ENCODE results near the gene KHNYN.

Gene KHNYN

DNA sequence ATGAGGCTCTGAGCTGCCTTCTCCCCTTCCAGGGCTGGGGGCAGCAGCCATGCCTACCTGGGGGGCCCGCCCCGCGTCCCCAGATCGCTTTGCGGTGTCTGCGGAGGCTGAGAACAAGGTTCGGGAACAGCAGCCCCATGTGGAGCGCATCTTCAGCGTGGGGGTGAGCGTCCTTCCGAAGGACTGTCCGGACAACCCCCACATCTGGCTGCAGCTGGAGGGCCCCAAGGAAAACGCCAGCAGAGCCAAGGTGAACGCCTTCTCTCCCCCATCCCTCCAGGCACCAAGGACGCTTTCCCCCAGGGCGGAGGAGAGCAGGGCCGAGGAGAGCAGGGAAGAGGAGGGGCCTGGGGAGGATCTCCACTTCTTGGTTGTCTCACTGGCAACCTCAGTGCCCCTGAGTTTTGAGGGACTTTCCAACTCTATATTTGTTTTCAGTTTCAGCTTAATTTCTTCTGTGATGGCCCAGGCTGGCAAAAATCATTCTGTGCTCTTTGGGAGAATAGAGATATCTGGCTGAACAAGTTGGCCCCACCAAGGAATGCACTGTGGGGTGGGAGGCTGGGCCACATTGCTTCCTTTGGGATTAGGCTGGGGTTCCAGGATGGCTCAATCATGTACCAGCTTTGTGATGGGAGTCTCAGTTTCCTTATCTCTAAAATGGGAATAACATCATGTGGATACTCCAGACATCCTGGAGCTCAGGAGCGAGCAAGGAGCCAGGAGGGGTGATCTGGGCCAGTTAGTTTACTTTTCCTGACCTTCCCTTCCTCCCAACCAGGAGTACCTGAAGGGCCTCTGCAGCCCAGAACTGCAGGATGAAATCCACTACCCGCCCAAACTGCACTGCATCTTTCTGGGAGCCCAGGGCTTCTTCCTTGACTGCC, 1.2 kb downstream of the KHNYN start:
- peak overlapping the region; percentile 89 to 97 (median 93) for H3K9ac ChIP-seq (ENCODE audit: low read length in 5 of 5)
- H3K36me3 ChIP-seq (ENCODE audit: control insufficient read depth in 5 of 5, insufficient read depth in 5 of 5, low read length in 5 of 5), result peaks cover 13 to 34% (median 27%) of the 10 kb centered on the region in 5 donors
- peaks cover 10 to 53% (median 46%) of the 10 kb centered on the region in 5 donors for H3K4me1 ChIP-seq (ENCODE audit: control insufficient read depth in 5 of 5, insufficient read depth in 5 of 5, low read length in 5 of 5)
- H3K4me3 ChIP-seq (ENCODE audit: low read depth in 1 of 5, low read length in 5 of 5), result peak overlapping the region; percentile 80 to 92 (median 89)
- peak overlapping the region; percentile 99 for H3K27ac ChIP-seq (ENCODE audit: low read depth, low read length)
- no peaks in the 10 kb centered on the region for H3K9me3 ChIP-seq (ENCODE audit: control insufficient read depth in 5 of 5, low read length in 5 of 5)
- no peaks in the 10 kb centered on the region for H3K27me3 ChIP-seq (ENCODE audit: control insufficient read depth in 5 of 5, insufficient read depth in 4 of 5, low read length in 5 of 5)

DNA sequence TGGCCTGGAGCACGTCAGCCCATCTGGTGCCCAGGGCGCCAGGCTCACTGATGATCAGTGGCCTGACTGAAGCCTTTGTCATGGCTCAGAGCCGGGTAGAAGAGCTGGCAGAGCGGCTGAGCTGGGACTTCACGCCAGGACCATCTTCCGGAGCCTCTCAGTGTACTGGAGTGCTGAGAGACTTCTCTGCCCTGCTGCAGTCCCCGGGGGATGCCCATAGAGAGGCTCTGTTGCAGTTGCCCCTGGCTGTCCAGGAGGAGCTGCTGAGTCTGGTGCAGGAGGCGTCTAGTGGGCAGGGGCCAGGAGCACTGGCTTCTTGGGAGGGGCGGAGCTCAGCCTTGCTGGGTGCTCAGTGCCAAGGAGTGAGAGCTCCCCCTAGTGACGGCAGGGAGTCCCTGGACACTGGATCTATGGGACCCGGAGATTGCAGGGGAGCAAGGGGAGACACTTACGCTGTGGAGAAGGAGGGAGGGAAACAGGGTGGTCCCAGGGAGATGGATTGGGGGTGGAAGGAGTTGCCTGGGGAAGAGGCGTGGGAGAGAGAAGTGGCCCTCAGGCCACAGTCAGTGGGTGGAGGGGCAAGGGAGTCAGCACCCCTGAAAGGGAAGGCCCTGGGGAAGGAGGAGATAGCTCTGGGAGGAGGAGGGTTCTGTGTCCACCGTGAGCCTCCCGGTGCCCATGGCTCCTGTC, 2.0 kb downstream of the KHNYN start:
- Histone ChIP-seq H3K27ac (ENCODE audit: low read depth, low read length) (peak overlapping the region; percentile 99), H3K4me3 (ENCODE audit: low read depth in 1 of 5, low read length in 5 of 5) (peak overlapping the region; percentile 80 to 92 (median 89)), H3K27me3 (ENCODE audit: control insufficient read depth in 5 of 5, insufficient read depth in 4 of 5, low read length in 5 of 5) (no peaks in the 10 kb centered on the region), H3K36me3 (ENCODE audit: control insufficient read depth in 5 of 5, insufficient read depth in 5 of 5, low read length in 5 of 5) (peaks cover 13 to 38% (median 30%) of the 10 kb centered on the region in 5 donors), H3K9me3 (ENCODE audit: control insufficient read depth in 5 of 5, low read length in 5 of 5) (no peaks in the 10 kb centered on the region), H3K4me1 (ENCODE audit: control insufficient read depth in 5 of 5, insufficient read depth in 5 of 5, low read length in 5 of 5) (peaks cover 11 to 61% (median 54%) of the 10 kb centered on the region in 5 donors), H3K9ac (ENCODE audit: low read length in 5 of 5) (peak overlapping the region in 4 of 5 donors; percentile 89 to 97 (median 94))

GRCh38 chr14:24432259-24433131, 2.7 kb downstream of the KHNYN start:
- Histone ChIP-seq H3K36me3 (ENCODE audit: control insufficient read depth in 5 of 5, insufficient read depth in 5 of 5, low read length in 5 of 5) (peaks cover 13 to 46% (median 37%) of the 10 kb centered on the region in 5 donors), H3K9me3 (ENCODE audit: control insufficient read depth in 5 of 5, low read length in 5 of 5) (no peaks in the 10 kb centered on the region), H3K27me3 (ENCODE audit: control insufficient read depth in 5 of 5, insufficient read depth in 4 of 5, low read length in 5 of 5) (no peaks in the 10 kb centered on the region), H3K27ac (ENCODE audit: low read depth, low read length) (peak overlapping the region; percentile 99), H3K4me3 (ENCODE audit: low read depth in 1 of 5, low read length in 5 of 5) (peak overlapping the region in 3 of 5 donors; percentile 14 to 91 (median 80)), H3K9ac (ENCODE audit: low read length in 5 of 5) (peak overlapping the region in 4 of 5 donors; percentile 7 to 77 (median 35)), H3K4me1 (ENCODE audit: control insufficient read depth in 5 of 5, insufficient read depth in 5 of 5, low read length in 5 of 5) (peaks cover 13 to 69% (median 62%) of the 10 kb centered on the region in 5 donors)

- no peaks in the 10 kb centered on the region for H3K9me3 ChIP-seq (ENCODE audit: control insufficient read depth in 5 of 5, low read length in 5 of 5)
- H3K27me3 ChIP-seq (ENCODE audit: control insufficient read depth in 5 of 5, insufficient read depth in 4 of 5, low read length in 5 of 5), result no peaks in the 10 kb centered on the region
- no peak overlapping the region for H3K9ac ChIP-seq (ENCODE audit: low read length in 5 of 5)
- peaks cover 15 to 79% (median 60%) of the 10 kb centered on the region in 5 donors for H3K4me1 ChIP-seq (ENCODE audit: control insufficient read depth in 5 of 5, insufficient read depth in 5 of 5, low read length in 5 of 5)
- H3K4me3 ChIP-seq (ENCODE audit: low read depth in 1 of 5, low read length in 5 of 5), result no peak overlapping the region
- H3K27ac ChIP-seq (ENCODE audit: low read depth, low read length), result peak overlapping the region; percentile 99
- peaks cover 21 to 61% (median 52%) of the 10 kb centered on the region in 5 donors for H3K36me3 ChIP-seq (ENCODE audit: control insufficient read depth in 5 of 5, insufficient read depth in 5 of 5, low read length in 5 of 5)
Observed at GRCh38 chr14:24434036-24434435, 4.3 kb downstream of the KHNYN start.

- H3K9ac ChIP-seq (ENCODE audit: low read length in 5 of 5), result peak overlapping the region in 2 of 5 donors; percentile 0 to 36
- H3K4me1 ChIP-seq (ENCODE audit: control insufficient read depth in 5 of 5, insufficient read depth in 5 of 5, low read length in 5 of 5), result peaks cover 15 to 77% (median 55%) of the 10 kb centered on the region in 5 donors
- H3K27ac ChIP-seq (ENCODE audit: low read depth, low read length), result peak overlapping the region; percentile 99
- peaks cover 21 to 68% (median 58%) of the 10 kb centered on the region in 5 donors for H3K36me3 ChIP-seq (ENCODE audit: control insufficient read depth in 5 of 5, insufficient read depth in 5 of 5, low read length in 5 of 5)
- H3K9me3 ChIP-seq (ENCODE audit: control insufficient read depth in 5 of 5, low read length in 5 of 5), result no peaks in the 10 kb centered on the region
- no peaks in the 10 kb centered on the region for H3K27me3 ChIP-seq (ENCODE audit: control insufficient read depth in 5 of 5, insufficient read depth in 4 of 5, low read length in 5 of 5)
- no peak overlapping the region for H3K4me3 ChIP-seq (ENCODE audit: low read depth in 1 of 5, low read length in 5 of 5)
Observed at GRCh38 chr14:24434676-24435075, 4.9 kb downstream of the KHNYN start.

DNA sequence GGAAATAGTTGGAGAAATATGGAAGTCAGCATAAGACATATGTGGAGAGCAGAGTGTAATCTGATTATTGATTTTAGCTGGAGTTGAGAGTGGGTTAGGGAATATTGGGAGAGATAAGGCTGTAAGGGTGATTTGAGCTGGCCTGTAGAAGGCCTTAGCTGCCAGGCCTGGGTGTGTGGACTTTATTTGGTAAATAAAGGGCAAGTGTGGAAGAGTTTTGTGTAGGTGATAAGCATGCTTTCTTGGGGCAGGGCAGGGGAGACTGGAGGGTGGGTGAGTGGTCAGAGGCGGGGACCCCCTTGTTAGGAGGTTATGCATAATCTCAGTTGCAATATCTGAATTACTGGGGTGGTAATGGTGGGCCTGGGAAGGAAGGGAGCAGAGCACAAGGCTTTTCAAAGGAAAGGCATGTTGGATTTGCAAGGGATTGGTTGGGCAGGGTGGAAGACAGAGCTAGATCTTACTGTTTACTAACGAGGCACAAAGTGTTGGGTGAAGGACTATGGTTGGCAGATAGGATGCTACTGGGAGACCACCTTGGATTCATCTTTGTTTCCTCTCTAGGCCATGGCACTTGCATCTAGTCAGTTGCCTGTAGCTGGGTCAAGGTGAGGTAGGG, 5.5 kb downstream of the KHNYN start:
- Histone ChIP-seq H3K36me3 (ENCODE audit: control insufficient read depth in 5 of 5, insufficient read depth in 5 of 5, low read length in 5 of 5) (peaks cover 21 to 74% (median 64%) of the 10 kb centered on the region in 5 donors), H3K4me3 (ENCODE audit: low read depth in 1 of 5, low read length in 5 of 5) (no peak overlapping the region), H3K27ac (ENCODE audit: low read depth, low read length) (peak overlapping the region; percentile 99), H3K9ac (ENCODE audit: low read length in 5 of 5) (peak overlapping the region in 2 of 5 donors; percentile 0 to 5), H3K27me3 (ENCODE audit: control insufficient read depth in 5 of 5, insufficient read depth in 4 of 5, low read length in 5 of 5) (no peaks in the 10 kb centered on the region), H3K4me1 (ENCODE audit: control insufficient read depth in 5 of 5, insufficient read depth in 5 of 5, low read length in 5 of 5) (peaks cover 15 to 82% (median 61%) of the 10 kb centered on the region in 5 donors), H3K9me3 (ENCODE audit: control insufficient read depth in 5 of 5, low read length in 5 of 5) (no peaks in the 10 kb centered on the region)

DNA sequence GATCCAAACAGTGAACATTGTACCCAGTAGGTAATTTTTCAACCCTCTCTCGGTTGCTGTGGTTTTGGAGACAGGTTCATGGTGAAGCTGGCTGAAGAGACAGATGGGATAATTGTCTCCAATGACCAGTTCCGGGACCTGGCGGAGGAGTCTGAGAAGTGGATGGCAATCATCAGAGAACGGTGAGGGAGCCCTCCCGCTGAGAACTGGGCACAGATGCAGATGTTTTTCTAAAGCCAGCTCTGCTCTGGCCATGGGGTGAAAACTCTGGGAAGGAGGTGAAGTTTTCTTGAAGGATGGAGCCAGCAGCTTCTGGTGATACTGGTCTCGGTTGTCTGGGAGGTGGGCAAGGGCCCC, 6.2 kb downstream of the KHNYN start:
- Histone ChIP-seq H3K4me3 (ENCODE audit: low read depth in 1 of 5, low read length in 5 of 5) (no peak overlapping the region), H3K9ac (ENCODE audit: low read length in 5 of 5) (peak overlapping the region; percentile 11 to 78 (median 42)), H3K36me3 (ENCODE audit: control insufficient read depth in 5 of 5, insufficient read depth in 5 of 5, low read length in 5 of 5) (peaks cover 21 to 80% (median 71%) of the 10 kb centered on the region in 5 donors), H3K27me3 (ENCODE audit: control insufficient read depth in 5 of 5, insufficient read depth in 4 of 5, low read length in 5 of 5) (no peaks in the 10 kb centered on the region), H3K27ac (ENCODE audit: low read depth, low read length) (peak overlapping the region; percentile 99), H3K4me1 (ENCODE audit: control insufficient read depth in 5 of 5, insufficient read depth in 5 of 5, low read length in 5 of 5) (peaks cover 15 to 82% (median 61%) of the 10 kb centered on the region in 5 donors), H3K9me3 (ENCODE audit: control insufficient read depth in 5 of 5, low read length in 5 of 5) (no peaks in the 10 kb centered on the region)

DNA sequence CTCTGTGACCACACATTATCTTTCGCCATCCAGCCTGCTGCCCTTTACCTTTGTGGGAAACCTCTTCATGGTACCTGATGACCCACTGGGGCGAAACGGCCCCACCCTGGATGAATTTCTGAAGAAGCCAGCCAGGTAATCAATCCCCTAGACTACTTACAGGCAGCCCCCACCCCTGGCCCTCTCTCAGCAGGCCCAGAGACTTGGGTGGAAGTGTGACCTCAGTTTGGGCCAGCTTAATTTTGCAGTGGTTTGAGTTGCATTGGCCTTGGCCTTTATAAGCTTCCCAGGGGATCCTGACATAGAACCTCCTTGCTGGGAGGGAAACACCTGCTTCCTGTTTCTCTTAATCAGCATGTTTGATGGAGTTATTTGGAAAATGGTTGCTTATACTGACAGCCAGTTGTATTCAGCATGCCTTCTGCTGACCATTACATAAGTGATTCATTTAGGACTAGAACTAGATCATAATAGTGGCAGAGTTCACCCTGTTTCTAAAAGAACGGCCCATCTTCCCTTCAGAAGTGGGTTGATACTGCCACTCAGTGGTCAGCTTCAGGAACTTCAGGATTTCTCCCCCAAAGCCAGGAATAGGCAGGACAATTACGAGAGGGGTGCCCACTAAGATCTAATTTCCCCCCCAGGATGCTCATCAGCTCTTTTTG, 6.7 kb downstream of the KHNYN start:
- Histone ChIP-seq H3K9ac (ENCODE audit: low read length in 5 of 5) (peak overlapping the region; percentile 35 to 78 (median 51)), H3K9me3 (ENCODE audit: control insufficient read depth in 5 of 5, low read length in 5 of 5) (no peaks in the 10 kb centered on the region), H3K27ac (ENCODE audit: low read depth, low read length) (peak overlapping the region; percentile 99), H3K36me3 (ENCODE audit: control insufficient read depth in 5 of 5, insufficient read depth in 5 of 5, low read length in 5 of 5) (peaks cover 21 to 83% (median 74%) of the 10 kb centered on the region in 5 donors), H3K4me1 (ENCODE audit: control insufficient read depth in 5 of 5, insufficient read depth in 5 of 5, low read length in 5 of 5) (peaks cover 10 to 81% (median 61%) of the 10 kb centered on the region in 5 donors), H3K27me3 (ENCODE audit: control insufficient read depth in 5 of 5, insufficient read depth in 4 of 5, low read length in 5 of 5) (no peaks in the 10 kb centered on the region), H3K4me3 (ENCODE audit: low read depth in 1 of 5, low read length in 5 of 5) (no peak overlapping the region)
